Measurements from ENCODE around the gene HS6ST2.

Gene HS6ST2

DNA sequence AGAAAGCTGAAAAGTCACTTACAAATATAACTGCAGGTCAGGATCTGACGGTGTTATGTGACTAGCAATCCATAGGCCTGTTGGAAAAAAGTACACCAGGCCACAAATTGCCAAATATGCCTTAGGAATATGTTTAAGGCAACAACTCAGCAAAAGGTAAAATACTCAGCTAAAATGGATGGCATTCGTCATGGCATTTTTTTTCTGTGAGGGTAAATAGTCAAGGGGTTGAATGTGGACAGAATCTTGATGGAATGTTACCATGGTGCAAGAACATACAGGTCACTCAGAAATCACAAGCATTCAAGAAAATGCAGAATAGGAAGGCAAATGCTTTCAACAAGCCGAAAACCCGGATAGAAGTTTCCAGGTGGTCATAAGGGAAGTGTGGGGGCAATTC, 347.9 kb downstream of the HS6ST2 start:
- no peak for DNase-seq

DNA sequence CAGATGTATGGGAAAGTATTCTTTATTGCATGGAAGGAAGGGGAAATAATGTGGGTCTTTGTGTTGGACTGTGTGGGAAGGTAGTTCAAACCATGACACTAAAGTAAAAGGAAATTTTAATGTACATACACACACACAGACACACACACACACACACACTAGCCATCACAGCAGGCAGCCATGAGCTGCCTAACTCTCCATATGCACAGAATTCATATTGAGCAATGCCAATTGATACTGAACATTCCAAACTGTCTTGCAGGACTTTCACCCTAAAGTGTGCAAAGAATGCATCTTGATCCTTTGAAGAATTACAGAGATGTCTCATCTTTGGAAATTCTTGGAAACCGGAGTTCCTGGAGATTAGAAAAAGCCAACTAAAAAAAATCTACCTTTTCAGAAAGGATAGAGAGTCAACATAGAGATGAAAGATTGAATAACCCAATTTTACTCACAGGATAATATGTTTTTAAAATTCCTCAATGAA, 349.0 kb downstream of the HS6ST2 start:
- no peak for DNase-seq

DNA sequence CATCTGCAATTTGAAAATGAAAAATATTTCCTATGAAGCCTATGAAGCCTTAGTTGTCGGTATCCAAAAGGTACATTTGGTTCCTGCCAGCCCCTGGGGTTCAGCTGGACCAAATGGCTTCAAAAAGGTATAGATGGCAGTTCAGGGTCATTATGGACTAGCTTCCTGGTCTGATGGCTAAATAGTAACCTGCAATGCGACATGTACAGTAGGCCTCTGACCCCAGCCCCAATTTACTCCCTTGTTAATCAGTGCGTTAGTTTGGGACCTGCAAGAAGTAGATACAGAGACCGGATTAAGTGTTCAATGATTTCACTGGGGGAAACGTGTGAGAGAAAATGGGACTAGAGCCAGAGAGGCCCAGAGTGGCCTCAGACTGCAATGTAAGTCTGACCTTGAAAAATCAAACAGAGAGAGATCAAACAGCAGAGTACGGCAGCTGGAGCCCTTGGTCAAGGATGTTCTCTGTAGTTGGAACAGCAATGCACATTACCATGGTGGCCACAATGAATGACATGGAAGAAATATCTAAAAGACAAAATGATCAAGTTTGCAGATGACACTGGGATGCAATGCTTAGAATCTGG, 354.6 kb downstream of the HS6ST2 start:
- DNase-seq, result no peak

DNA sequence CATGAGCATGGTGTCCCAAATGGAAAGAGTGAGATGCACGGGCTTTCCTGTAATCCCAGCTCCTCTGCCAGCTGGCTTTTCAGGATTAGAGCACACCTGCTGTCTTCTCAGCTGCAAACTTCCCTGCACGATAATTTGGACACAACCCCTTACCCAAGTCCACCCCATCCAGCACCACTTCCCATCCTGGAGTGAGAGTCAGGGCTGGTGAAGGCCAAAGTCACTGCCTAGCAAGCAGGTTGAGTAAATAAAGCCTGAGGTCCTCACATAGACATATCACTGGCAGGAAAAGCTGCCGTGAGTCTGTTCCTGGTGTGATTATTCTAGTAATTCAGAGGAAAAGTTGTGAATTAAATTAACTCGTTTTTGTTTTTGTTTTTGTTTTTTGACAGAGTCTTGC, 355.7 kb downstream of the HS6ST2 start:
- DNase-seq, result no peak

DNA sequence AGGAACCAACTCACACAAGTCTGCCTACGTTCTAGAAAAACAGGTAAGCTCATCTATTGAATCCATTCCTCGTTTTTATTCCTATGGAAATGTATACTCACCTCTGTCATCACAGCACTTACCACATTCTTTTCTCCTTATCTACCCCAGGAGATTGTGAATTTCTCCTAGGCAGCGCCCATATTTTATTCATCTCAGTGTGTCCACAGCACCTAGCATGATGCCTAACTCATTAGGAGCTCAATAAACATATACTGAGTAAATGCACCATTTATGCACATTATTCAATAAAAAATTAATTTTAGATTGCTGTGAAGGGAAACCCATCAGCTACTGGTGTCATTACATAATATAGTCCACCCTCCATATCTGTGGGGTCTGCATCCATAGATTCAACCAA, 363.4 kb downstream of the HS6ST2 start:
- DNase-seq, result no peak

DNA sequence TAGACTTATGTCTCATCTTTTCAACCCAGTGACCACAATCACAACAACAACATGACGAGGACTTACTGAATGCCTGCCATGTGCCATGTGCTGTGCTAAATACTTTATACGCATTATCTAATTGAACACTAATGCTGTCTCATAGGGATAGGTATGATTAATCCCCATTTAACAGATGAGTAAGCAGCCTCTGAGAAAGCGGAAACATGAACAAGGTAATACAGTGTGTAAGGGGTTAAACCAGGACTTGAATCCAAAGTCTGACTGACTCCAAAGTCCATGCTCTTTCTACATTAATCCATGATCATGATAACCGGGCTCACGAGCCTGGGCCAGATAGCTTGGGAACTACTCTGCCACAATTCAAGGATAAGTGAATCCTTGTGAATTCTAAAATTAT, 364.3 kb downstream of the HS6ST2 start:
- DNase-seq, result peak in 1 of 3 experiments; percentile 56

DNA sequence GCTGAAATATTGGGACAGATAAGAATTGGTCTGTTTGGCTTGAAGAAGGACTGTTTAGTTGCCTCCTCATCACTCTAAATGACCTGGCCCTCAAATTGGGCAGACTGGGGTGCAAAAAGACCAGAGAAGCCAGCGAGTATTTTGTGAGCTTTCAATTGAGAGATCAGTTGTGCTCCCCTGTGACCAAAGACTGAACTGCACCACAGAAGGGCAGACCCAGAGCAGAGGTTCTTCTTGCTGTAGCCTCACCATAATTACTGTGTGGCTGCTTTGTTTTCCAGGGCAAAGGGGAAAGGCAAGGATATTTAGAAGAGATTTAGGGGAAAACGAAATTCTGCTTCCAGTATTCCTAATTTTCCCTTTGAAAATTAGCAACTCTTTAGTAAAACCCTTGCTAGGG, 365.5 kb downstream of the HS6ST2 start:
- peak; percentile 51 to 88 (median 57) for DNase-seq

DNA sequence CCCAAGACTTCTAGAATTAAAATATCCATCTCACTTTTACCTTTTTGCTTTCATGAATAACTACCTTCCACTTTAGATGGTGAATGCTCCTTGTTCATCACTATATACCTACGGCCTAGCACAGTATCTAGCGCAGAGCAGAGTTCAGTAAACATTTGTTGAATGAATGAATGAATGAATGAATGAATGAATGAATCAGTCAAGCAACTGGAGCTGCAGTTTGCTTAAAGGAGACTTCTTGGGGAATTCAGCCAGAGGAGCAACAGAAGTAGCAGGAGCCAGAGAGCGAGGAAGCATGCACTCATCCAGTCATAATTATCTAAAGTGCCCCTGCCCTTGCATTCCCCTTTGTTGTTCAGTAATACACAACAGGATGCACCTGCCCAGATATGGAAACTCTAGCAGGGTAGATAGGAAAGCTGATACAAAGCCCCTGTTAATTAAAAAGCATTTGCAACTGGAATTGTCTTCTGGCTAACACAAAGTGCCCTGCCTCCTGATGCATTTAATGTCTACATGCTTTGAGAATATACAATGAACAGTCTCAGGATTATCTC, 366.6 kb downstream of the HS6ST2 start:
- DNase-seq, result peak; percentile 44 to 91 (median 46)

DNA sequence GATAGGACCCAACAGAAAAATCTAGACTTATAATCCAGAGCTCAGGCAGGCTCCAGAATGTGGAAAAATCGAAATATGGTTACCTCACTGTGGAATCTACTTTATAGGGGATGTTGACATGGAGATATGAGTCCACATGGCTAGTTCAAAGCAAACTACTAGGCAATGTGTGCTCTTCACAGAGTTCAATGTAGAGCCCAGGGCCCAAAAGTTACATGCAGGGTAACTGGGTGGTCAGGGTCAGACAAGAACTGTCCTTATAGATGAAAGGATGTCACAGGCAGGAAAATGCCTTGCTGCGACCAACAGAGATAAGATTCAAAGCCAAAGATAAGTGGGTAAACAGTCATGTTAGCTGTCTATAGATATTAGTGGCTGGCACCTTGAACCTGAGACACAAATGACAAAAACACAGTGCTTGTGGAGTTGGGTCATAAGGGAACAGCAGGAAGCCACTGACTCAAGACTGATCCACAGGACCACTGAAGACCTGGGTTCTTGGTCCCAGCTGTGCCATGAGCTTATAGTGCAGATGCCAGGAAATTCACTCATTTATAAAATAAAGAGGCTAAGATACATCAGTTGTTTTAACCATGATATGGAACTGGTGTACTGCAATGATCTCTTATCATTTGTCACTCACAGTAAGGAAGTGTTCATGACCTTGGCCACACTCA, 367.9 kb downstream of the HS6ST2 start:
- DNase-seq, result no peak

DNA sequence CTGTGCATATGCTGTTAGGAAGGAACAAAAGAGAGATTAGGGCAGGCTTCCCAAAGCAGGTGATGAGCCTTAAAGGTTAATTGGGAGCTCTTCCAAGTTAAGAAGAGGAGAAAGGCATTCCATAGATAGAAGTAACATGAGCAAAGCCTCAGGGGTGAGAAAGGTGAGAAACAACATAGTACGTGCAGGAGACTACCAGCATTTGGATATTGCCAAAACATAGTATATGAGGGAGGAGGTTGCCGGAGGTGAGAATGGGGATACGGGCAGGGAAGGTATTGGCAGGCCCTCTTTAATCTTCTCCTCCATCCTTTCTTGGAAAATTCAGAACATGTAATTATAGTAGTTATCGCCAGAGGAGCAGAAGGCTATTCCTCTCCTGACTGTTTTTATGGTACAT, 373.5 kb downstream of the HS6ST2 start:
- no peak for DNase-seq

DNA sequence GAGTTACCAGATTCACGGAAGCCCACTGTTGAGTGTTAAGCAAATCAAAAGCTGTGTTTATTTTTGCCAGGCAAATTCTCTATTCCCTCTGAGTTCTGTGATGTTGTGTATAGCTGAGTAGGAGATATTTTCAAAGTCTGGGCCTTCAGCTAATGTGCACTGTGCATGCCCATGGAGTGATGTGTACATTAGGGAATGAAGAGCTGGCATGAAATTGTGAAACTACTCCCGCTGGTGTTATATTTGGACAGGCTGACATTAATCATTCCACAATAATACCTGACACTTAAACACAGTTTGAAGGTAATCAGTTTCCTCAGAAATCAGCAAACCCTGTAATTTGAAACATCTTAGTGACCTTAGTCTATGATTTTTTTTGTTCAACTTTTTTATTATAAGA, 381.5 kb downstream of the HS6ST2 start:
- peak in 2 of 3 experiments; percentile 55 to 90 for DNase-seq
